HepG2 (cell line): Measurements from ENCODE around the gene RAPH1. TPM values are rescaled to one million over a fixed set of nuclear protein-coding genes. Genes with fewer than 3 reads are reported as not detected.
A peak's percentile ranks its signal among the peaks of the same experiment; 100 is the strongest.

ENCODE experiments used
- AKAP8 ChIP-seq: sonication (generic); formaldehyde crosslinking; IDR thresholded peaks from 2 replicates; pipeline ENCODE4 v1.5.1; 2020; ENCODE audit warnings: mild to moderate bottlenecking, missing genetic modification reagents
- ASH2L ChIP-seq: fragments of 300-600, 200-600 bp; sonication (generic); IDR thresholded peaks from 2 replicates; pipeline ENCODE4 v1.7.0; 2017; ENCODE audit warnings: low read depth, mild to moderate bottlenecking, moderate library complexity, mixed read lengths, low read length; ENCODE audit not compliant: insufficient read length
- HMGA1 ChIP-seq: sonication (generic); formaldehyde crosslinking; conservative IDR thresholded peaks from 2 replicates; pipeline ENCODE4 v1.4.0; 2020; ENCODE audit warnings: missing genetic modification reagents
- IRF2 ChIP-seq: IDR thresholded peaks from 2 replicates; pipeline ENCODE4 v1.6.1; 2018; ENCODE audit warnings: missing genetic modification reagents, missing compliant biosample characterization
- POLR2G ChIP-seq: fragments of 200-400 bp; formaldehyde crosslinking; IDR thresholded peaks from 2 replicates; pipeline ENCODE4 v1.6.1; 2018; ENCODE audit warnings: mild to moderate bottlenecking, low read depth, low read length, moderate library complexity
- REL ChIP-seq: sonication (generic); formaldehyde crosslinking; conservative IDR thresholded peaks from 2 replicates; pipeline ENCODE4 v1.8.0; 2022; ENCODE audit warnings: mild to moderate bottlenecking, missing genetic modification reagents, moderate library complexity
- REPIN1 ChIP-seq: sonication (generic); formaldehyde crosslinking; IDR thresholded peaks from 2 replicates; pipeline ENCODE4 v1.8.0; 2022; ENCODE audit warnings: missing genetic modification reagents, low read depth, mild to moderate bottlenecking, borderline replicate concordance
- SP140L ChIP-seq: sonication (generic); formaldehyde crosslinking; IDR thresholded peaks from 2 replicates; pipeline ENCODE4 v1.4.0; 2020; ENCODE audit warnings: missing genetic modification reagents, borderline replicate concordance
- ZNF350 ChIP-seq: sonication (generic); formaldehyde crosslinking; IDR thresholded peaks from 2 replicates; pipeline ENCODE4 v1.4.0; 2020; ENCODE audit warnings: mild to moderate bottlenecking, low read depth, missing genetic modification reagents, borderline replicate concordance
- polyA plus RNA-seq, 8 experiments: library from polyadenylated mRNA; depleted of rRNA in 3 of 8; stranded (reverse) in 7 of 8; unstranded in 1 of 8; fragments of >200 nt; fragmentation: Illumina TruSeq in 4 of 8; extraction: Trizol in 4 of 8; gene quantifications; 2 replicates each; pipeline versions ENCODE4 v1.2.1 to v1.2.3, GENCODE V29; 2011 to 2016; ENCODE audit warnings: low read depth in 4 of 8, missing spikeins in 1 of 8, mixed read lengths in 1 of 8; ENCODE audit not compliant: insufficient read depth in 1 of 8
- total RNA-seq, 5 experiments: library from RNA; depleted of rRNA; stranded (reverse); fragments of >200 nt; fragmentation: Illumina TruSeq; extraction: Trizol; gene quantifications; 2 replicates each; pipeline ENCODE4 v1.2.3, GENCODE V29; 2016; ENCODE audit warnings: low read depth in 1 of 5
- TF ChIP-seq, protein P1 (sequence below): fragments of 450-650 bp; IDR thresholded peaks from 2 replicates; pipeline ENCODE4 v1.6.1; 2017; ENCODE audit warnings: mild to moderate bottlenecking
- TF ChIP-seq, protein P2 (sequence below): sonication (generic); formaldehyde crosslinking; IDR thresholded peaks from 2 replicates; pipeline ENCODE4 v1.4.0; 2020; ENCODE audit warnings: mild to moderate bottlenecking, low read depth, missing genetic modification reagents
- TF ChIP-seq, protein P3 (sequence below): sonication (generic); formaldehyde crosslinking; IDR thresholded peaks from 2 replicates; pipeline ENCODE4 v1.4.0; 2020; ENCODE audit warnings: missing genetic modification reagents
- TF ChIP-seq, protein P4 (sequence below): sonication (generic); formaldehyde crosslinking; conservative IDR thresholded peaks from 2 replicates; pipeline ENCODE4 v1.8.0; 2022; ENCODE audit warnings: mild to moderate bottlenecking, moderate library complexity, missing genetic modification reagents
- TF ChIP-seq, protein P5 (sequence below): sonication (generic); formaldehyde crosslinking; IDR thresholded peaks from 2 replicates; pipeline ENCODE4 v1.5.1; 2020; ENCODE audit warnings: mild to moderate bottlenecking, missing genetic modification reagents, moderate library complexity

Gene RAPH1
- total and polyA plus RNA-seq, 2 of the 13 experiments (the other 11 are each of a cell fraction or from before 2014, with no cell fraction given) = 5.3 to 6.7 TPM

DNA sequence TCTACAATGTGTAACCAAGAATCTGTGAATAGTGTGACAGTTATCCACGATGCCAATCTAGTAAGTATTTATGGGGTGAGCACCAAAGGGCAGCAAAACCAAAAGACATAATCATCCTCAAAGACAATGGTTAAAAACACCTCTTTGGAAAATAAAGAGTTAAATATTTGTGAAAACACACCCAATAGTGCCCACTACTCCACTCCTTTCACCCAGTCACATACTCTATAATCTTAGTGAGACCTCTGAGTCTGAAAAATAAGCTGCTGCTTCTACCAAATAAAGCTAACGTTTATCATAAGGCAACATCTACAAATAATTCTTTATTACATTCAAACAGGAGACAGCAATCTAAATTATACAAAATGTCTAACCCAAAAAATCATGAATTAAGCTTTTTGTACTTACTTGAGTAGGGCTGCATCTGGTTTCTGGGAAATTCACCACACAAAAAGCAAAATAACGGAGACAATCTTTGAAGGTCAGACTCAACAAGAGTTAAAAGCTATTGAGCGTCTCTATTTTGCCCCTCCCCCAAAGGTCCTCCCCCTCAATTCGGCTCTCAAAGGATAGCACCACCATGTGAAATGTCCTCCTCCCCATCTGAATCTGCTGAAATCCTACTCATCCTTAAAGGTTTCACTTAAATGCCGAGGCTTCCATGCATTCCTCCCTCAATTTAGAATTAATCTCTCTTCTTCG is 2.0 kb downstream of the RAPH1 start (continued):
- TF ChIP-seq, protein P1, sequence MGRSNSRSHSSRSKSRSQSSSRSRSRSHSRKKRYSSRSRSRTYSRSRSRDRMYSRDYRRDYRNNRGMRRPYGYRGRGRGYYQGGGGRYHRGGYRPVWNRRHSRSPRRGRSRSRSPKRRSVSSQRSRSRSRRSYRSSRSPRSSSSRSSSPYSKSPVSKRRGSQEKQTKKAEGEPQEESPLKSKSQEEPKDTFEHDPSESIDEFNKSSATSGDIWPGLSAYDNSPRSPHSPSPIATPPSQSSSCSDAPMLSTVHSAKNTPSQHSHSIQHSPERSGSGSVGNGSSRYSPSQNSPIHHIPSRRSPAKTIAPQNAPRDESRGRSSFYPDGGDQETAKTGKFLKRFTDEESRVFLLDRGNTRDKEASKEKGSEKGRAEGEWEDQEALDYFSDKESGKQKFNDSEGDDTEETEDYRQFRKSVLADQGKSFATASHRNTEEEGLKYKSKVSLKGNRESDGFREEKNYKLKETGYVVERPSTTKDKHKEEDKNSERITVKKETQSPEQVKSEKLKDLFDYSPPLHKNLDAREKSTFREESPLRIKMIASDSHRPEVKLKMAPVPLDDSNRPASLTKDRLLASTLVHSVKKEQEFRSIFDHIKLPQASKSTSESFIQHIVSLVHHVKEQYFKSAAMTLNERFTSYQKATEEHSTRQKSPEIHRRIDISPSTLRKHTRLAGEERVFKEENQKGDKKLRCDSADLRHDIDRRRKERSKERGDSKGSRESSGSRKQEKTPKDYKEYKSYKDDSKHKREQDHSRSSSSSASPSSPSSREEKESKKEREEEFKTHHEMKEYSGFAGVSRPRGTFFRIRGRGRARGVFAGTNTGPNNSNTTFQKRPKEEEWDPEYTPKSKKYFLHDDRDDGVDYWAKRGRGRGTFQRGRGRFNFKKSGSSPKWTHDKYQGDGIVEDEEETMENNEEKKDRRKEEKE = no peak
- TF ChIP-seq, protein P2, sequence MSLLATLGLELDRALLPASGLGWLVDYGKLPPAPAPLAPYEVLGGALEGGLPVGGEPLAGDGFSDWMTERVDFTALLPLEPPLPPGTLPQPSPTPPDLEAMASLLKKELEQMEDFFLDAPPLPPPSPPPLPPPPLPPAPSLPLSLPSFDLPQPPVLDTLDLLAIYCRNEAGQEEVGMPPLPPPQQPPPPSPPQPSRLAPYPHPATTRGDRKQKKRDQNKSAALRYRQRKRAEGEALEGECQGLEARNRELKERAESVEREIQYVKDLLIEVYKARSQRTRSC (CRISPR knock-in tag) = no peak
- TF ChIP-seq ZNF350 (CRISPR knock-in tag) (no peak), IRF2 (CRISPR knock-in tag) (no peak), ASH2L (peak; percentile 26), REPIN1 (CRISPR knock-in tag) (0 out of 2 replicates have a peak, but pooled peaks have one; percentile 20), REL (CRISPR knock-in tag) (no peak), SP140L (0 out of 2 replicates have a peak, but pooled peaks have one; percentile 56), AKAP8 (CRISPR knock-in tag) (no peak), POLR2G (no peak), HMGA1 (CRISPR knock-in tag) (no peak)
- TF ChIP-seq, protein P3, sequence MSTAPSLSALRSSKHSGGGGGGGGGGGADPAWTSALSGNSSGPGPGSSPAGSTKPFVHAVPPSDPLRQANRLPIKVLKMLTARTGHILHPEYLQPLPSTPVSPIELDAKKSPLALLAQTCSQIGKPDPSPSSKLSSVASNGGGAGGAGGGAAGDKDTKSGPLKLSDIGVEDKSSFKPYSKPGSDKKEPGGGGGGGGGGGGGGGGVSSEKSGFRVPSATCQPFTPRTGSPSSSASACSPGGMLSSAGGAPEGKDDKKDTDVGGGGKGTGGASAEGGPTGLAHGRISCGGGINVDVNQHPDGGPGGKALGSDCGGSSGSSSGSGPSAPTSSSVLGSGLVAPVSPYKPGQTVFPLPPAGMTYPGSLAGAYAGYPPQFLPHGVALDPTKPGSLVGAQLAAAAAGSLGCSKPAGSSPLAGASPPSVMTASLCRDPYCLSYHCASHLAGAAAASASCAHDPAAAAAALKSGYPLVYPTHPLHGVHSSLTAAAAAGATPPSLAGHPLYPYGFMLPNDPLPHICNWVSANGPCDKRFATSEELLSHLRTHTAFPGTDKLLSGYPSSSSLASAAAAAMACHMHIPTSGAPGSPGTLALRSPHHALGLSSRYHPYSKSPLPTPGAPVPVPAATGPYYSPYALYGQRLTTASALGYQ = no peak
- TF ChIP-seq, protein P4, sequence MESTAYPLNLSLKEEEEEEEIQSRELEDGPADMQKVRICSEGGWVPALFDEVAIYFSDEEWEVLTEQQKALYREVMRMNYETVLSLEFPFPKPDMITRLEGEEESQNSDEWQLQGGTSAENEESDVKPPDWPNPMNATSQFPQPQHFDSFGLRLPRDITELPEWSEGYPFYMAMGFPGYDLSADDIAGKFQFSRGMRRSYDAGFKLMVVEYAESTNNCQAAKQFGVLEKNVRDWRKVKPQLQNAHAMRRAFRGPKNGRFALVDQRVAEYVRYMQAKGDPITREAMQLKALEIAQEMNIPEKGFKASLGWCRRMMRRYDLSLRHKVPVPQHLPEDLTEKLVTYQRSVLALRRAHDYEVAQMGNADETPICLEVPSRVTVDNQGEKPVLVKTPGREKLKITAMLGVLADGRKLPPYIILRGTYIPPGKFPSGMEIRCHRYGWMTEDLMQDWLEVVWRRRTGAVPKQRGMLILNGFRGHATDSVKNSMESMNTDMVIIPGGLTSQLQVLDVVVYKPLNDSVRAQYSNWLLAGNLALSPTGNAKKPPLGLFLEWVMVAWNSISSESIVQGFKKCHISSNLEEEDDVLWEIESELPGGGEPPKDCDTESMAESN (CRISPR knock-in tag) = no peak
- TF ChIP-seq, protein P5, sequence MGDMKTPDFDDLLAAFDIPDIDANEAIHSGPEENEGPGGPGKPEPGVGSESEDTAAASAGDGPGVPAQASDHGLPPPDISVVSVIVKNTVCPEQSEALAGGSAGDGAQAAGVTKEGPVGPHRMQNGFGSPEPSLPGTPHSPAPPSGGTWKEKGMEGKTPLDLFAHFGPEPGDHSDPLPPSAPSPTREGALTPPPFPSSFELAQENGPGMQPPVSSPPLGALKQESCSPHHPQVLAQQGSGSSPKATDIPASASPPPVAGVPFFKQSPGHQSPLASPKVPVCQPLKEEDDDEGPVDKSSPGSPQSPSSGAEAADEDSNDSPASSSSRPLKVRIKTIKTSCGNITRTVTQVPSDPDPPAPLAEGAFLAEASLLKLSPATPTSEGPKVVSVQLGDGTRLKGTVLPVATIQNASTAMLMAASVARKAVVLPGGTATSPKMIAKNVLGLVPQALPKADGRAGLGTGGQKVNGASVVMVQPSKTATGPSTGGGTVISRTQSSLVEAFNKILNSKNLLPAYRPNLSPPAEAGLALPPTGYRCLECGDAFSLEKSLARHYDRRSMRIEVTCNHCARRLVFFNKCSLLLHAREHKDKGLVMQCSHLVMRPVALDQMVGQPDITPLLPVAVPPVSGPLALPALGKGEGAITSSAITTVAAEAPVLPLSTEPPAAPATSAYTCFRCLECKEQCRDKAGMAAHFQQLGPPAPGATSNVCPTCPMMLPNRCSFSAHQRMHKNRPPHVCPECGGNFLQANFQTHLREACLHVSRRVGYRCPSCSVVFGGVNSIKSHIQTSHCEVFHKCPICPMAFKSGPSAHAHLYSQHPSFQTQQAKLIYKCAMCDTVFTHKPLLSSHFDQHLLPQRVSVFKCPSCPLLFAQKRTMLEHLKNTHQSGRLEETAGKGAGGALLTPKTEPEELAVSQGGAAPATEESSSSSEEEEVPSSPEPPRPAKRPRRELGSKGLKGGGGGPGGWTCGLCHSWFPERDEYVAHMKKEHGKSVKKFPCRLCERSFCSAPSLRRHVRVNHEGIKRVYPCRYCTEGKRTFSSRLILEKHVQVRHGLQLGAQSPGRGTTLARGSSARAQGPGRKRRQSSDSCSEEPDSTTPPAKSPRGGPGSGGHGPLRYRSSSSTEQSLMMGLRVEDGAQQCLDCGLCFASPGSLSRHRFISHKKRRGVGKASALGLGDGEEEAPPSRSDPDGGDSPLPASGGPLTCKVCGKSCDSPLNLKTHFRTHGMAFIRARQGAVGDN (CRISPR knock-in tag) = no peak
- TF ChIP-seq, all 625 proteins: peak for 5
